Astrocyte of the spinal cord (primary cell): ENCODE data around the gene AHNAK2.

Source experiments
- DNase-seq: peaks from one replicate; pipeline ENCODE4 v3.0.0; 2011; ENCODE audit warnings: low read depth, low spot score
- H3K4me3 ChIP-seq: 2 replicates; pipeline ENCODE4 v1.5.1; 2011; ENCODE audit warnings: low read depth, mild to moderate bottlenecking, low read length, moderate library complexity
- in situ Hi-C: cut with HindIII; loops from 2 replicates; pipeline ENCODE4 v1.10.0; 2017; ENCODE audit warnings: low sequenced_read_pairs
- TF ChIP-seq, protein P1 (sequence below): IDR thresholded peaks from 2 replicates; pipeline ENCODE4 v1.5.1; 2012; ENCODE audit warnings: low read depth, mild to moderate bottlenecking, low read length, inconsistent platforms

Gene AHNAK2

GRCh38 chr14:104942586-104942985, 35.6 kb downstream of the AHNAK2 start:
- in situ Hi-C loops = no loop called here
- no peak overlapping the region for H3K4me3 ChIP-seq
- TF ChIP-seq, protein P1, sequence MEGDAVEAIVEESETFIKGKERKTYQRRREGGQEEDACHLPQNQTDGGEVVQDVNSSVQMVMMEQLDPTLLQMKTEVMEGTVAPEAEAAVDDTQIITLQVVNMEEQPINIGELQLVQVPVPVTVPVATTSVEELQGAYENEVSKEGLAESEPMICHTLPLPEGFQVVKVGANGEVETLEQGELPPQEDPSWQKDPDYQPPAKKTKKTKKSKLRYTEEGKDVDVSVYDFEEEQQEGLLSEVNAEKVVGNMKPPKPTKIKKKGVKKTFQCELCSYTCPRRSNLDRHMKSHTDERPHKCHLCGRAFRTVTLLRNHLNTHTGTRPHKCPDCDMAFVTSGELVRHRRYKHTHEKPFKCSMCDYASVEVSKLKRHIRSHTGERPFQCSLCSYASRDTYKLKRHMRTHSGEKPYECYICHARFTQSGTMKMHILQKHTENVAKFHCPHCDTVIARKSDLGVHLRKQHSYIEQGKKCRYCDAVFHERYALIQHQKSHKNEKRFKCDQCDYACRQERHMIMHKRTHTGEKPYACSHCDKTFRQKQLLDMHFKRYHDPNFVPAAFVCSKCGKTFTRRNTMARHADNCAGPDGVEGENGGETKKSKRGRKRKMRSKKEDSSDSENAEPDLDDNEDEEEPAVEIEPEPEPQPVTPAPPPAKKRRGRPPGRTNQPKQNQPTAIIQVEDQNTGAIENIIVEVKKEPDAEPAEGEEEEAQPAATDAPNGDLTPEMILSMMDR = no peak
- no peak for DNase-seq

DNA sequence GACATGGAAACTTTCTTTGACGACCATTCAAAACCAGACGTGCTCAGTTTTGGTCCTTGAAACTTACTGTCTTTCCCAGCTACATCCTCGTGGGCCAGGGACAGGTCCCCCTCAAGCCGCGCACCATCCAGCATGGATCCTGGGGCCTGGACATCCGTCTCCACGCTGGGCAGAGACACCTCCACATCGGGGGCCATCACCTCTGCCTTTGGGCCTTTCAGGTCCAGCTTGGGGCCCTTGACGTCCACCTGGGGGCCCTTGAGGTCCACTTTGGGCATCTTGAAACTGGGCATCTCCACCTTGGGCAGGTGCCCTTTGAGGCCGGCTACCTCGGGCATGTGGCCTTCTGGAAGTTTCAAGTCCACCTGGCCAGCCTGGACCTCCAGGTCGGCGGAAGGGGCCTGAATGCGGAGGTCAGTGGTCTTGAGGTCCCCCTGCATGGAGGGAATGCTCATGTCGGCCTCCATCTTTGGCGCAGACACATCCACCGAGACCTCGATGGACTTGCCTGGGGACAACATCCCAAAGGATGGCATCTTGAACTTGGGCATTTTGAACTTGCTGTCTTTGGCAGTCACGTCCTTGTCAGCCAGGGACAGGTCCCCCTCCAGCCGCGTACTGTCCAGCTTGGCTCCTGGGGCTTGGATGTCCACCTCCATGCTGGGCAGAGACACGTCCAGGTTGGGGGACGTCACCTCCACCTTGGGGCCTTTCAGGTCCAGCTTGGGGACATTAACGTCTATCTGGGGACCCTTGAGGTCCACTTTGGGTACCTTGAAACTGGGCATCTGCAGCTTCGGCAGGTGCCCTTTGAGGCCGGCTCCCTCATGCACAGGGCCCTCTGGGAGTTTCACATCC, 36.4 kb downstream of the AHNAK2 start:
- TF ChIP-seq, protein P1 = no peak
- H3K4me3 ChIP-seq = no peak overlapping the region
- DNase-seq = no peak
- in situ Hi-C loops = no loop called here

DNA sequence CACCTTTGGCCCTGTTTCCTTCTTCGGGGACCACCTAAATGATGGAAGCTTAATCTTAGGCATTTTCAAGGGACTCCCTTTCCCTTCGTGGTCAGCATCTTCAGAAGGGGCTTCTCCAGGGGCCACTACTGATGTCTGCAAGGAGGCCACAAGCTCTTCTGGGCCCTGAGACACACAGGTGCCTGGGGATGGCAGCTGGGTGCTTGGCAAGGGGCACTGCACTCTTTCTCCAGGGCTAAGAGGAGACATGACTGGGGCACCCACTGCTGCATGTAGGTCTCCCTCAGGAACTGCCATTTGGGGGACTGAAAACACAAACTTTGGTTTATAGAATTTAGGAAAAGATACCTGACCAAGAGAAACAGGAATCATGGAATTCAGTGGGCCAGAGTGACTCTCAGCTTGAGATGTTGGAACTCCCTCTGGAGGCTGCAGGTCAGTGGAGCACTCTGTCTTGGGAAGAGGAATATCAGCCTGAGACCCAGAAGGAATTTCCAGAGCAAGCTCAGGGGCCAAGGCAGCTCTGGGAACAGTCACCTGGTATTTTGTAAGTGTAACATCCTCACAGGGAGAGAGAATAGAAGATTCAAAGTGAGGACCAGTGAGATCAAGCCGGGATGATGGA, 37.5 kb downstream of the AHNAK2 start:
- in situ Hi-C loops = no loop called here
- H3K4me3 ChIP-seq = no peak overlapping the region
- TF ChIP-seq, protein P1 = peak; percentile 10
- DNase-seq = no peak

DNA sequence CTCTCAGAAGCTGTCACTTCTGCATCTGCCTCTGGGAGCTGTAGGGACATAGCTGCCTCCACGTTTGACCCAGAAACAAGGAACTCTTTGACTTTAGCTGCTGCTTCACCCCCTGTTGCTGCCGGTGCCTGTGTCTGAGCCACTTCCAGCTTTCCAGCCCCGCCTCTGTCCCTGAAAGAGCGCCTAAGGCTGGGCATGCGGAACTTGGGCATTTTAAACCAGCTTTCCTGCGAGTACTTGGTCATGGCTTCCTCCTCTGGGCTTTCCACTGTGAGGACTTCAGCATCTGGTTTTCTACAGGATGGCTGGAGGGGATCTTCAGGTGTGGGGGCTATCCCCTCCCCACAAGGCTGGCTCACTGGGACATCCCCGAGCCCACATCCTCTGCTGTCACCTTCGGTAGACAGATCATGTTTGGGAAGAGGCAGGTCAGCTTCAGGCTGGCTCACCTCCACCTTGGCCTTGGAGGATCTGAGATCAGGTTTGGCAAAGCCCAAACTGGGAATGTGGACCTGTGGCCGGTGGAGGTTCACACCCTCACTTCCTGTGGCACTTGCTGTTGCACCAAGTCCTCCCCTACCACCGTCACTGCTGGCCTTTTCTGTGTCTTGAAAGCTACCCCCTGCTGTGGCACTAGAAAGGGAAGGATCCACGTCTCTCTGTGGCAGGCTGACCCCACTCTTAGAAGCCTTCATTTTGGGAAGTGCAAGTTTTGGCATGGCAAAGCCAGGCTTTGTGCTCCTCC, 38.3 kb downstream of the AHNAK2 start:
- TF ChIP-seq, protein P1 = no peak
- no peak overlapping the region for H3K4me3 ChIP-seq
- DNase-seq = no peak
- in situ Hi-C loops = no loop called here

GRCh38 chr14:104938960-104939359, 39.2 kb downstream of the AHNAK2 start:
- H3K4me3 ChIP-seq = no peak overlapping the region
- in situ Hi-C loops = no loop called here
- DNase-seq = no peak
- TF ChIP-seq, protein P1 = no peak

- TF ChIP-seq, protein P1 = no peak
- DNase-seq = no peak
- in situ Hi-C loops = no loop called here
- no peak overlapping the region for H3K4me3 ChIP-seq
Observed at GRCh38 chr14:104938436-104938835, 39.7 kb downstream of the AHNAK2 start.
